CD14-positive monocyte (primary cell): ENCODE data around the gene ZNF23. TPM values are rescaled to one million over a fixed set of nuclear protein-coding genes. Genes with fewer than 3 reads are reported as not detected.

Experiments
- DNase-seq, 3 donors: peaks; one replicate each; pipeline ENCODE4 v3.0.0-alpha.2; 2011 to 2022
- H2AFZ ChIP-seq: 2 replicates; pipeline ENCODE4 v1.6.0; 2012; ENCODE audit warnings: mild to moderate bottlenecking, low read depth, low read length, inconsistent platforms; ENCODE audit not compliant: insufficient read depth, poor library complexity, severe bottlenecking
- H3K27ac ChIP-seq, 2 donors: 1 replicate in 1 of 2; 2 replicates in 1 of 2; pipeline ENCODE4 v1.5.1; 2012 to 2013; ENCODE audit warnings: low read length in 2 of 2, control low read depth in 1 of 2, inconsistent platforms in 1 of 2, low read depth in 1 of 2, mild to moderate bottlenecking in 1 of 2
- H3K27me3 ChIP-seq, 2 donors: one replicate each; pipeline versions ENCODE4 v1.6.0 to v1.6.1; 2011 to 2013; ENCODE audit warnings: low read length in 2 of 2; ENCODE audit not compliant: control insufficient read depth in 2 of 2, insufficient read depth in 2 of 2
- H3K36me3 ChIP-seq, 2 donors: replicated peaks in 1 of 2; 1 replicate in 1 of 2; 2 replicates in 1 of 2; pipeline versions ENCODE4 v1.5.1 to v1.6.1; 2012 to 2013; ENCODE audit warnings: low read length in 2 of 2, control low read depth in 1 of 2, inconsistent platforms in 1 of 2, mild to moderate bottlenecking in 1 of 2; ENCODE audit not compliant: insufficient read depth in 2 of 2, control insufficient read depth in 1 of 2
- H3K4me1 ChIP-seq, 2 donors: 1 replicate in 1 of 2; 2 replicates in 1 of 2; pipeline versions ENCODE4 v1.5.1 to v1.6.1; 2012 to 2013; ENCODE audit warnings: low read length in 2 of 2, control low read depth in 1 of 2, inconsistent platforms in 1 of 2, mild to moderate bottlenecking in 1 of 2, moderate library complexity in 1 of 2; ENCODE audit not compliant: insufficient read depth in 2 of 2, control insufficient read depth in 1 of 2
- H3K4me2 ChIP-seq: replicated peaks from 2 replicates; pipeline ENCODE3; 2012; ENCODE audit warnings: low read length, moderate library complexity, mild to moderate bottlenecking; ENCODE audit not compliant: poor library complexity, severe bottlenecking; ENCODE audit errors: extremely low read depth
- H3K4me3 ChIP-seq, 3 experiments: fragments of 200-600 bp in 1 of 3; sonication (generic) in 1 of 3; replicated peaks in 1 of 3; 1 replicate in 2 of 3; 2 replicates in 1 of 3; pipeline ENCODE4 v1.5.1; 2011 to 2013; ENCODE audit warnings: low read length in 3 of 3, mild to moderate bottlenecking in 3 of 3, control low read depth in 2 of 3, low read depth in 2 of 3, inconsistent platforms in 1 of 3, moderate library complexity in 1 of 3
- H3K79me2 ChIP-seq: 2 replicates; pipeline ENCODE4 v1.6.0; 2012; ENCODE audit warnings: mild to moderate bottlenecking, control low read depth, inconsistent platforms, low read length, moderate library complexity; ENCODE audit not compliant: insufficient read depth
- H3K9ac ChIP-seq: 2 replicates; pipeline ENCODE4 v1.6.0; 2017; ENCODE audit warnings: low read length, mild to moderate bottlenecking; ENCODE audit not compliant: insufficient read depth, poor library complexity, severe bottlenecking
- H3K9me3 ChIP-seq, 2 donors: replicated peaks in 1 of 2; 1 replicate in 1 of 2; 2 replicates in 1 of 2; pipeline versions ENCODE4 v1.5.1 to v1.6.1; 2012 to 2013; ENCODE audit warnings: low read length in 2 of 2, control low read depth in 1 of 2; ENCODE audit not compliant: control insufficient read depth in 1 of 2, insufficient read depth in 1 of 2
- H4K20me1 ChIP-seq: 2 replicates; pipeline ENCODE4 v1.6.0; 2012; ENCODE audit warnings: mild to moderate bottlenecking, low read length, control low read depth, moderate library complexity; ENCODE audit not compliant: insufficient read depth
- H3K27ac Mint-ChIP-seq, 7 donors: one replicate each; pipeline ENCODE4 v1.8.0; 2020; ENCODE audit warnings: mild to moderate bottlenecking in 7 of 7, mixed read lengths in 7 of 7, moderate library complexity in 6 of 7, inconsistent platforms in 2 of 7
- H3K27me3 Mint-ChIP-seq, 3 donors: one replicate each; pipeline ENCODE4 v1.8.0; 2021 to 2022; ENCODE audit warnings: low read depth in 3 of 3, mild to moderate bottlenecking in 3 of 3, mixed read lengths in 3 of 3, moderate library complexity in 3 of 3, inconsistent platforms in 1 of 3
- H3K36me3 Mint-ChIP-seq, 2 donors: one replicate each; pipeline ENCODE4 v1.8.0; 2020; ENCODE audit warnings: mixed read lengths in 2 of 2, inconsistent platforms in 1 of 2, mild to moderate bottlenecking in 1 of 2
- H3K4me1 Mint-ChIP-seq: one replicate; pipeline ENCODE4 v1.8.0; 2020; ENCODE audit warnings: mild to moderate bottlenecking, mixed read lengths
- H3K4me3 Mint-ChIP-seq, 2 donors: one replicate each; pipeline ENCODE4 v1.8.0; 2020; ENCODE audit warnings: mild to moderate bottlenecking in 2 of 2, mixed read lengths in 2 of 2, moderate library complexity in 1 of 2
- H3K9me3 Mint-ChIP-seq, 7 donors: one replicate each; pipeline ENCODE4 v1.8.0; 2020 to 2022; ENCODE audit warnings: mixed read lengths in 7 of 7, mild to moderate bottlenecking in 6 of 7, moderate library complexity in 6 of 7, inconsistent platforms in 2 of 7
- CTCF ChIP-seq: fragments of 200-600 bp; IDR thresholded peaks from one replicate; pipeline ENCODE4 v1.8.0; 2022; ENCODE audit warnings: antibody characterized with exemption, mild to moderate bottlenecking
- WGBS: methylation state at CpG from one replicate; pipeline ENCODE4 v1.1.5; 2013; ENCODE audit warnings: missing lambda C conversion rate; ENCODE audit not compliant: insufficient coverage; 5-methylcytosine and 5-hydroxymethylcytosine counted together
- intact Hi-C, 2 donors: fragments of 100-400 bp; cut with micrococcal nuclease; formaldehyde crosslinking; loops; one replicate each; pipeline versions ENCODE4 v1.15.0 to v1.15.1; 2023
- polyA plus RNA-seq, 3 donors: library from polyadenylated mRNA; depleted of rRNA in 1 of 3; unstranded in 2 of 3; stranded (reverse) in 1 of 3; fragments of 300-500 nt in 2 of 3; fragments of >200 nt in 1 of 3; fragmentation: Illumina TruSeq in 2 of 3; gene quantifications; 1 replicate in 2 of 3; 2 replicates in 1 of 3; pipeline ENCODE4 v1.2.3, GENCODE V29; 2012 to 2021

Gene ZNF23
- polyA plus RNA-seq, 3 donors, result 2.1 to 3.9 (median 2.8) TPM

- no peak overlapping the region for H3K27ac Mint-ChIP-seq
- 100% methylated on average over 1 of the region's 2 CpGs for WGBS
Measured at GRCh38 chr16:71428883-71429282, 33.2 kb downstream of the ZNF23 start.

GRCh38 chr16:71428385-71428784 lies 33.7 kb downstream of the ZNF23 start:
- no peak overlapping the region for H3K4me3 ChIP-seq
- TF ChIP-seq CTCF, result no peak
- H2AFZ ChIP-seq, result no peak overlapping the region
- Mint-ChIP-seq H3K4me3 (no peak overlapping the region), H3K27ac (no peak overlapping the region), H3K4me1 (no peaks in the 10 kb centered on the region), H3K27me3 (peaks cover 35 to 45% (median 36%) of the 10 kb centered on the region in 3 donors), H3K36me3 (no peaks in the 10 kb centered on the region), H3K9me3 (peaks cover 0 to 17% (median 10%) of the 10 kb centered on the region in 7 donors)
- intact Hi-C loops, result no loop called here
- H3K79me2 ChIP-seq, result no peaks in the 10 kb centered on the region
- DNase-seq, result no peak
- no peaks in the 10 kb centered on the region for H4K20me1 ChIP-seq
- no peak overlapping the region for H3K4me2 ChIP-seq
- H3K4me1 ChIP-seq, result no peaks in the 10 kb centered on the region
- H3K9me3 ChIP-seq, result no peaks in the 10 kb centered on the region
- H3K27ac ChIP-seq, result no peak overlapping the region
- H3K27me3 ChIP-seq, result peaks cover 17 to 27% of the 10 kb centered on the region in 2 donors
- H3K9ac ChIP-seq, result no peak overlapping the region
- no peaks in the 10 kb centered on the region for H3K36me3 ChIP-seq

More at GRCh38 chr16:71428883-71429282, 33.2 kb downstream of the ZNF23 start:
- Histone ChIP-seq H4K20me1 (no peaks in the 10 kb centered on the region), H3K4me1 (no peaks in the 10 kb centered on the region), H2AFZ (no peak overlapping the region), H3K27me3 (peaks cover 17 to 27% of the 10 kb centered on the region in 2 donors), H3K4me3 (no peak overlapping the region), H3K9me3 (no peaks in the 10 kb centered on the region), H3K36me3 (no peaks in the 10 kb centered on the region), H3K9ac (no peak overlapping the region), H3K4me2 (no peak overlapping the region), H3K27ac (no peak overlapping the region), H3K79me2 (no peaks in the 10 kb centered on the region)
- intact Hi-C loops, result no loop called here
- peaks cover 35 to 44% (median 36%) of the 10 kb centered on the region in 3 donors for H3K27me3 Mint-ChIP-seq
- peaks cover 0 to 17% (median 10%) of the 10 kb centered on the region in 7 donors for H3K9me3 Mint-ChIP-seq
- H3K36me3 Mint-ChIP-seq, result no peaks in the 10 kb centered on the region
- no peak for TF ChIP-seq CTCF
- no peak for DNase-seq
- no peaks in the 10 kb centered on the region for H3K4me1 Mint-ChIP-seq
- H3K4me3 Mint-ChIP-seq, result no peak overlapping the region
